Measurements from ENCODE around the gene MTPN. TPM values are rescaled to one million over a fixed set of nuclear protein-coding genes. Genes with fewer than 3 reads are reported as not detected.

Gene MTPN
- total RNA-seq, 6 experiments from 2014 or later, result 242 to 306 (median 273) TPM

- no peaks in the 10 kb centered on the region for H3K9me3 Mint-ChIP-seq
- TF ChIP-seq CTCF (IDR thresholded peaks at IDR 0.05), result no peak
- no peaks in the 10 kb centered on the region for H3K4me1 Mint-ChIP-seq (ENCODE audit: low read depth)
- peaks cover 13% of the 10 kb centered on the region for H3K27me3 Mint-ChIP-seq (ENCODE audit: insufficient read depth)
- no peak overlapping the region for H3K27ac Mint-ChIP-seq
- H3K36me3 Mint-ChIP-seq (ENCODE audit: low read depth), result no peaks in the 10 kb centered on the region
- no peak for DNase-seq
- H3K4me3 Mint-ChIP-seq, result no peak overlapping the region
These were observed 39.7 kb upstream of the MTPN start for GRCh38 chr7:136016649-136017395.

GRCh38 chr7:136015638-136016037 lies 38.5 kb upstream of the MTPN start:
- H3K36me3 Mint-ChIP-seq (ENCODE audit: low read depth), result no peaks in the 10 kb centered on the region
- H3K27ac Mint-ChIP-seq, result no peak overlapping the region
- no peak for TF ChIP-seq CTCF (IDR thresholded peaks at IDR 0.05)
- DNase-seq, result no peak
- peaks cover 13% of the 10 kb centered on the region for H3K27me3 Mint-ChIP-seq (ENCODE audit: insufficient read depth)
- H3K4me3 Mint-ChIP-seq, result no peak overlapping the region
- no peaks in the 10 kb centered on the region for H3K4me1 Mint-ChIP-seq (ENCODE audit: low read depth)
- no peaks in the 10 kb centered on the region for H3K9me3 Mint-ChIP-seq

- Mint-ChIP-seq H3K27ac (no peak overlapping the region), H3K9me3 (no peaks in the 10 kb centered on the region), H3K27me3 (ENCODE audit: insufficient read depth) (peaks cover 14% of the 10 kb centered on the region), H3K4me3 (no peak overlapping the region), H3K36me3 (ENCODE audit: low read depth) (no peaks in the 10 kb centered on the region), H3K4me1 (ENCODE audit: low read depth) (no peaks in the 10 kb centered on the region)
- DNase-seq, result no peak
- no peak for TF ChIP-seq CTCF (IDR thresholded peaks at IDR 0.05)
These were observed 37.5 kb upstream of the MTPN start for GRCh38 chr7:136014659-136015058.

- H3K4me3 Mint-ChIP-seq, result no peak overlapping the region
- no peak overlapping the region for H3K27ac Mint-ChIP-seq
- H3K27me3 Mint-ChIP-seq (ENCODE audit: insufficient read depth), result peaks cover 14% of the 10 kb centered on the region
- H3K4me1 Mint-ChIP-seq (ENCODE audit: low read depth), result peaks cover 11% of the 10 kb centered on the region; the same call in 1 of the 2 replicates
- H3K9me3 Mint-ChIP-seq, result no peaks in the 10 kb centered on the region
- TF ChIP-seq CTCF (IDR thresholded peaks at IDR 0.05), result no peak
- DNase-seq, result no peak
- H3K36me3 Mint-ChIP-seq (ENCODE audit: low read depth), result no peaks in the 10 kb centered on the region
These were observed 35.1 kb upstream of the MTPN start for GRCh38 chr7:136012238-136012637.

- Mint-ChIP-seq H3K4me1 (ENCODE audit: low read depth) (peaks cover 11% of the 10 kb centered on the region; the same call in 1 of the 2 replicates), H3K4me3 (no peak overlapping the region), H3K36me3 (ENCODE audit: low read depth) (no peaks in the 10 kb centered on the region), H3K27ac (no peak overlapping the region), H3K27me3 (ENCODE audit: insufficient read depth) (peaks cover 5% of the 10 kb centered on the region; the same call in 1 of the 2 replicates), H3K9me3 (no peaks in the 10 kb centered on the region)
- DNase-seq, result peak; percentile 49
- TF ChIP-seq CTCF (IDR thresholded peaks at IDR 0.05), result peak; percentile 94
These were observed 32.4 kb upstream of the MTPN start for GRCh38 chr7:136009488-136010079.
